Panc1 (cell line): ENCODE measurements around the gene CCDC40.

ENCODE experiments used
- TCF7L2 ChIP-seq: IDR thresholded peaks from 2 replicates; pipeline ENCODE4 v1.6.1; 2011; ENCODE audit warnings: mild to moderate bottlenecking, low read depth, low read length, inconsistent platforms
- TF ChIP-seq, protein P1 (sequence below), 2 experiments: IDR thresholded peaks; 2 replicates each; pipeline ENCODE4 v1.6.1; 2011 to 2012; ENCODE audit warnings: low read depth in 2 of 2, control low read depth in 1 of 2, low read length in 1 of 2, mild to moderate bottlenecking in 1 of 2, moderate library complexity in 1 of 2; ENCODE audit not compliant: insufficient read depth in 1 of 2
- TF ChIP-seq, protein P2 (sequence below): fragments of 450-650 bp; IDR thresholded peaks from 2 replicates; pipeline ENCODE4 v1.5.1; 2017; ENCODE audit warnings: mild to moderate bottlenecking

DNA sequence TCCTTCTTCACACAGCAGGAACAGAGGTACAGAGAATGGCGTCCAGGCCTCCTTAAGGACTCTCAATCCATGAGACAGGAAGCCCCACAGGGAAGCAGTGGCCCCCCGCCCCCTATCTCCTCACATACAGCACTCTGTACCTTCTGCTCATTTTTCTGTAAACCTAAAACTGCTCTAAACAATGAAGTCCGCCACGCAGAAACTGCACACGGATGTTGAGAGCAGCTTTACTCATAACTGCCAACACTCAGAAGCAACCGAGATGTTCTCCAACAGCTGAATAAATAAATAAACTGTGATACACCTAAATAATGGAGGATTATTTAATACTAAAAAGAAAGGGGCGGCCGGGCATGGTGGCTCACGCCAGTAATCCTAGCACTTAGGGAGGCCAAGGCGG lies 10.6 kb upstream of the CCDC40 start:
- TF ChIP-seq TCF7L2, result no peak
- TF ChIP-seq, protein P1, sequence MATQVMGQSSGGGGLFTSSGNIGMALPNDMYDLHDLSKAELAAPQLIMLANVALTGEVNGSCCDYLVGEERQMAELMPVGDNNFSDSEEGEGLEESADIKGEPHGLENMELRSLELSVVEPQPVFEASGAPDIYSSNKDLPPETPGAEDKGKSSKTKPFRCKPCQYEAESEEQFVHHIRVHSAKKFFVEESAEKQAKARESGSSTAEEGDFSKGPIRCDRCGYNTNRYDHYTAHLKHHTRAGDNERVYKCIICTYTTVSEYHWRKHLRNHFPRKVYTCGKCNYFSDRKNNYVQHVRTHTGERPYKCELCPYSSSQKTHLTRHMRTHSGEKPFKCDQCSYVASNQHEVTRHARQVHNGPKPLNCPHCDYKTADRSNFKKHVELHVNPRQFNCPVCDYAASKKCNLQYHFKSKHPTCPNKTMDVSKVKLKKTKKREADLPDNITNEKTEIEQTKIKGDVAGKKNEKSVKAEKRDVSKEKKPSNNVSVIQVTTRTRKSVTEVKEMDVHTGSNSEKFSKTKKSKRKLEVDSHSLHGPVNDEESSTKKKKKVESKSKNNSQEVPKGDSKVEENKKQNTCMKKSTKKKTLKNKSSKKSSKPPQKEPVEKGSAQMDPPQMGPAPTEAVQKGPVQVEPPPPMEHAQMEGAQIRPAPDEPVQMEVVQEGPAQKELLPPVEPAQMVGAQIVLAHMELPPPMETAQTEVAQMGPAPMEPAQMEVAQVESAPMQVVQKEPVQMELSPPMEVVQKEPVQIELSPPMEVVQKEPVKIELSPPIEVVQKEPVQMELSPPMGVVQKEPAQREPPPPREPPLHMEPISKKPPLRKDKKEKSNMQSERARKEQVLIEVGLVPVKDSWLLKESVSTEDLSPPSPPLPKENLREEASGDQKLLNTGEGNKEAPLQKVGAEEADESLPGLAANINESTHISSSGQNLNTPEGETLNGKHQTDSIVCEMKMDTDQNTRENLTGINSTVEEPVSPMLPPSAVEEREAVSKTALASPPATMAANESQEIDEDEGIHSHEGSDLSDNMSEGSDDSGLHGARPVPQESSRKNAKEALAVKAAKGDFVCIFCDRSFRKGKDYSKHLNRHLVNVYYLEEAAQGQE (IDR thresholded peaks at IDR 0.05; ENCODE audit: insufficient read depth in 1 of 2, low read depth in 2 of 2, low read length in 1 of 2), result no peak
- TF ChIP-seq, protein P2, sequence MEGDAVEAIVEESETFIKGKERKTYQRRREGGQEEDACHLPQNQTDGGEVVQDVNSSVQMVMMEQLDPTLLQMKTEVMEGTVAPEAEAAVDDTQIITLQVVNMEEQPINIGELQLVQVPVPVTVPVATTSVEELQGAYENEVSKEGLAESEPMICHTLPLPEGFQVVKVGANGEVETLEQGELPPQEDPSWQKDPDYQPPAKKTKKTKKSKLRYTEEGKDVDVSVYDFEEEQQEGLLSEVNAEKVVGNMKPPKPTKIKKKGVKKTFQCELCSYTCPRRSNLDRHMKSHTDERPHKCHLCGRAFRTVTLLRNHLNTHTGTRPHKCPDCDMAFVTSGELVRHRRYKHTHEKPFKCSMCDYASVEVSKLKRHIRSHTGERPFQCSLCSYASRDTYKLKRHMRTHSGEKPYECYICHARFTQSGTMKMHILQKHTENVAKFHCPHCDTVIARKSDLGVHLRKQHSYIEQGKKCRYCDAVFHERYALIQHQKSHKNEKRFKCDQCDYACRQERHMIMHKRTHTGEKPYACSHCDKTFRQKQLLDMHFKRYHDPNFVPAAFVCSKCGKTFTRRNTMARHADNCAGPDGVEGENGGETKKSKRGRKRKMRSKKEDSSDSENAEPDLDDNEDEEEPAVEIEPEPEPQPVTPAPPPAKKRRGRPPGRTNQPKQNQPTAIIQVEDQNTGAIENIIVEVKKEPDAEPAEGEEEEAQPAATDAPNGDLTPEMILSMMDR, result no peak
